Measurements from ENCODE around the gene HARS1.
"Not testable (repeated sequence)": the region's sequence is repeated elsewhere in the genome, so short reads cannot be mapped to it uniquely, and the experiment has no call there.

GRCh38 chr5:140720738-140721137, 29.6 kb upstream of the HARS1 start:
- TF ChIP-seq CTCF (IDR thresholded peaks at IDR 0.05); POLR2AphosphoS5 (IDR thresholded peaks at IDR 0.05; ENCODE audit: low read depth, low read length); SIN3A (IDR thresholded peaks at IDR 0.05; ENCODE audit: borderline replicate concordance, insufficient read depth, low read depth, low read length); REST (IDR thresholded peaks at IDR 0.05; ENCODE audit: insufficient read depth in 1 of 2, low read depth in 2 of 2, low read length in 1 of 2); TCF7L2 (IDR thresholded peaks at IDR 0.05; ENCODE audit: low read depth, low read length): not testable (repeated sequence)
